Measurements from ENCODE around the gene MCTP1.

- TF ChIP-seq CTCF (IDR thresholded peaks at IDR 0.05) (no peak), POLR2AphosphoS5 (IDR thresholded peaks at IDR 0.05) (no peak)
Measured at GRCh38 chr5:95022967-95023695, 261.8 kb downstream of the MCTP1 start.

Measured in breast epithelium (tissue), 3 donors.